GM19372 (cell line): ENCODE data around the gene EYS.

ENCODE experiments used
- ATAC-seq: cut with Tn5 transposase; IDR thresholded peaks from one replicate; pipeline ENCODE4 v1.9.1; 2021; ENCODE audit warnings: mild to moderate bottlenecking, low read depth, moderate library complexity; ENCODE audit not compliant: unreplicated experiment

EYS gene

DNA sequence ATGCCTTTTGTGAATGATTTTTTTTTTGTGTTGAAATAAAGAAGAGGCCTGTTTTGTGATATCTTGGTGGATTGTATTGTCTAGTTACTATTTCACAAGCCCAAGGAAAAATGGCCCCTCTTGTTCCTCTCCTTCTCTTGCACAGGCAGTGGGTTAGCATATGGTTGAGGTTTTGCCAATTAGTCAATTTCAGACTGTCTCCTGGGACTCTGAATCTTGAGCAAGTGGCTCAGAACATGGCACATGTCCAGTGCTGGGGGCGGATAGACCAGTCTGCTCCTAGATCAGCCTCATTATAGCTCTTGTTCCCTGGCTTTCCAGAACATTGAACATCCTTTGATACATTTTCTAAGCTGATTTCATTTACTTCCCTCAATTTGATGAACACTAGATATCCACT, 1482.2 kb downstream of the EYS start:
- no peak for ATAC-seq

DNA sequence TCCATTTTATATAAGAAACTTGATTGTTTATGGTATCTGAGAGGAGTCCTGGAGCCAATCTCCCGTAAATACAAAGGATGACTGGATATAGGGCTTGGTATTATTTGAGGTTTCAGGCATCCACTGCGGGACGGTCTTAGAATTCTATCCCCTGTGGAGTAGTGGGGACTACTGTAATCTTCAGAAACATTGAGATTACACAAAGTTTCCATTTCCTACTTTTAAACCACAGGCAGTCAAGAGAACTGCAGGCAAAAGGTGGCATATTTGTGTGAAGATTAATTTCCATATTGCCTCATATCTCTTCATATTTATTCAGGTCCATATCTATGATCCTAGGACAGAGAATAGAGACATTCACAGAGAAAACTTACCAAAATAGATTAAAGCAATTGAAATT, 1485.2 kb downstream of the EYS start:
- no peak for ATAC-seq

DNA sequence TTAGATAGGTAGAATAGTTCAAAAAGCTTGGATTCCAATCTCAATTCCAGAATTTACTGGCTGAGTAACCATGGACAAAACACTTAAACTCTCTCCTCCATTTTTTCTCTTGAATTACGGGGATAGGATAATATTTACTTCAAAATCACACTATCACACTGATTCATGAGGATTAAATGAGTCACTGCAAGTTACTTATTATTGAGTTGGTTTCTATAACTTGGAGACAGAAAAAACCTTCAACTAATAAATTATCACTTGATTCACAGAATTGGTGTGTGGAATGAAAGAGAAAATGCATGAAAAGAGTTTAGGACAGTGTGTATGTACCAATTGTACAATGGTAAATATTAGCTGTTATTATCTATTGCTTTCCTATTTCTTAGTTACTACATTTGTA, 1486.2 kb downstream of the EYS start:
- no peak for ATAC-seq

DNA sequence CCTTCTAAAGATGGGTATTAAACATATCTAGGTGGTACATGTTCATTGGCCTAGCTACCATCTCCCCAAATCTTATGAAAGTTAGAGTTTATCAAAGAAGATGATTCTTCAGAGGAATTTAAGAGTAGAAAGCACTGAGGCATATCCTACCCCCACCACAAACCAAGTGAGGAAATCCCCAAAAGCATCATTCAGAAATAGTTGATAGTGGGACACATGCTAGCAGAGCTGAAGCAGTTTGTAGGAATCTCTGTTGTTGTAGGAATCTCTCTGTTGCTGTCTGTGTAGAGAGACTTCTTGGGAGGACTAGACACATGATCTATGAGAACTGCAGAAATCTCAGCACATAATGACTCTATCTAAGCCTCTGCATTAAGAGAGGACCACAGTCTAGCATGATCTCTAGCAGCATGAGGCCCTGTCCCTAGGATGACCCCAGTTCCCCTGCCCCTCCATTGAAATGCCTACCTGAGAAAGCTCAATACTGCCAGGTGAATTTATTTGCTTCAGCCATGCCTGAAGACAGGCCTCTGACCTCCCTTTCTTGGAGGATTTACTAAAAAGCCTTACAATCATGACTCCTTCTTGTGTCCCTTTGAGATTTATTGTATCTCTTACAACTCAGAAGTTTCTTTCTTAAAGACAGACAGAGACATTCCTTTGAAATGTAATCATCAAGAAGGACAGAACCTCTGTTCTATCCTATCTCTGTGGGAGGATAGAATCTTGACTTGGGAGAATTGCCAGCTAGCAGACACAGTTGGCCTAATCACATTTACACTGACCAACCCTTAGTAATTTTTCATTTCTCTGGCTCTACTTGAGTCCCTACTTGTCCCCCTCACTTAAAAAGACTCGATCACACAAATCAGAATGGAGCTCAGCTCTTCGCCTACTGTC, 1489.1 kb downstream of the EYS start:
- no peak for ATAC-seq

DNA sequence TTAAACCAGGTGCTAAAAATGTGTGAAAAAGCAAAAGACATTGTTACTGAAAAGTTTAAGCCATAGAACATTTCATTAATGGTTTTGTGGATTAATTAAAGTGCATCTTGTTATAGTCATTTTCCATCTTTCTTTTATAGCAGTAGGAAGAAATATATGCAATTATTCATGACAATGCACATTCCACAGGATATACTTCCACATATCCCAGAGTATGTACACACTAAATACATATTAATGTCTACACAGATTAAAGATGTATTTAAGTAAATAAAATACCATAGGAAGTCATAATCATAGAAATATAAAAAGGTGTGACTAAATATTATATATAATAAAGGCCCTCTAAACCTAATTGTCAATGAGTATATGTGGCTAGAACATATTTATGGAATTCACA, 1492.7 kb downstream of the EYS start:
- ATAC-seq = no peak

DNA sequence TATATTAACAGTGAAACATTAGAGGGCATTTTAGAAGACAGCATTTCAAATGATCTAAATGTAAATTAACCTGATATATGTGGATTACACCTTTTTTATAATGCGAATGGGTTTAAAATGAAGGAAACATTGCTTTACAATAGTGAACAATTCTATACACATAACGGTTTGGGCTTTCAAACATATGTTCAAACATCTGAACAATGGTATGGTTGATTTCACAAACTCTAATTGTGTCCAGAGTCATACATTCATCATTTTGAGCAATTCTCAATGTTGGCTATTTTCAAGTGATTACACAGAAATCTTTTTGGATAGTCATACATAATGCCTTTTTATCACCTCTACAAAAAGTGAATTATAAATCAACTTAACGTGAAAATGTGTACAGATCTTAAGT, 1493.3 kb downstream of the EYS start:
- ATAC-seq = no peak

DNA sequence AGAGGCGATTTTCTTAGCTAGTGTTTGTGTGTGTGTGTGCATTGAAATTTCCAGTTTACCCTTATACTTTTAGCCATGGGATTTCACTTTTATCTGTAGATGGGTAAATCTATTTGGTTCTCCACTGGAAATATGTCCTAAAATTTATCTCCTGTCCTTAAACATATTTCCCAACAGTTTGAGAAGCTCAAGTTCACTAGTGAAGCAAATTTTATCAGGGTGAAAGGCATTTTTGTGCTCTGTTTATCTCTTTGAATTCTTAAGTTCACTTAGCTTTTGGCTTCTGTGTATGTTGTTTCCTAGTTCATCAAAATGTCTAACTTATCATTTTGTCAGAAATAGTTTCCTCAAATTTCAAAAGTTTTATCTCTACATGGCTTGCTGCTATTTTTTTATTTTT, 1509.8 kb downstream of the EYS start:
- ATAC-seq = no peak

DNA sequence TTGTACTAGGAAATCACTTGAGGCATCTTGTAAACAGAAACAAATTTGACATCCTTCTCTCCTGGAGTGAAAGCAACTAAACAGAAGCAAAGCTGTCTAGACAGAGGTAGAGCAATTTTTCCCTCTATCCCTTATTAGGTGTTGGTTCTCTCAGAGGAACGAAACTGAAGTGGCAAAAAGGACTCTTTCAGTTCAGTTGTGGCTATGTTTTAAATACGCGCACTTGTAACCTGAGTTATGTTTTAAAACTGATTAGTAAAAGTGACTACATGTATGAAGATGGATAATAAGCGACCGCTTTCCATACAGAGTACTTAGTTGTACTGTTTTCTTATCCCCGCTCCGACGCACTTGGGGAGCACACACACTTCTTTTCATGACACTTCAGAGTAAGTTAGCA, 1520.4 kb downstream of the EYS start:
- no peak for ATAC-seq

DNA sequence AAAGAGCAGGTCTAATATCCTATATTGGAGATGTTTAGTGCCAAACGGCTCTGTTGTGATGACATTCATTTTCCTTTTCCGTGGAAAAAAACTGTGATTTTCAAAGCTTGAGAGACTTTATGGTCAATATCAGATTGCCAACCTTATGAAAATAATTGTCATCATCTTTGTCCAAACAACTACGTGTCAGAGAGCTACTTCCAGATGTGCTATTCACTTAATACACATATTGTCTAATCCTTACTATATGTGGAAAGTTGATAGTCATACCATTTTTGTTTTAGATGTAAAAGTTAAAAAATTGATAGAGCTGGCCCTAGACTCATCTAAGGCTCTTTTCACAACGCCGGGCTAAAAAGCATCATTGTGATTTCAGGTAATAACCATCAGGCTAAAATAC, 1521.4 kb downstream of the EYS start:
- ATAC-seq = no peak

DNA sequence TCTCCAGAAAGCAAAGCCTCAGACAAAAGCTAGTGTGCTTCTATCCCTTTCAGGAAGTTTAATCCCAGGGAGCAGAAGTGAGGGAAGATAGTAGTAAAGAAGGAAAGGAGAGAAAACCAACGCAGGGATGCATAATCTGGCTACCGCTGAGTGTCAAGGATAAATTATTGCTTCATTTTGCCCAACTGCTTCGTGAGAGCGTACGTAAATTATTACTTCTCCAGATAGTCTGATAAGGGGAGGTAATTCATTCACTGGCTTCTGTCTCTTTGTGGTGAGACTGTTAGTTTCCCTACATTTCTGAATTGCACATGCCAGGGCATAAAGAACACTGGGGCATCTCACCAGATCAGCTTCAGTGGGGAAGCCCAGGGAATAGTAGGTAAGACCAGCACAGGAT, 1531.7 kb downstream of the EYS start:
- ATAC-seq = no peak

DNA sequence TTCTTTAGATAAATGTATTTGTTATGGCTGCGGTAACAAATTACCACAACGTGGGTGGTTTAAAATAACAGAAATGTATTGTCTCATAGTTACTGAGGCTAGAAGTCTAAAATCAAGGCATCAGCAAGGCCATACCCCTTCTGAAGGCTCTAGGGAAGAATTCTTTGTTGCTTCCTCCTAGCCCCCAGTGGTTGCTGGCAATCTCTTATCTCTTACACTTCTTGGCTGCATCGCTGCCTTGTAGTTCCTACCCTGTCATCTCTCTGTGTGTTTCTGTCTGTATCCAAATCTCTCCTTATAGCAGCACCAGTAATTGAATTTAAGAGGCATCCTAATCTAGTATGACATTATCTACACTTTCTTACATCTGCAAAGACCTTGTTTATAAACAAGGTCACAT, 1536.7 kb downstream of the EYS start:
- no peak for ATAC-seq

DNA sequence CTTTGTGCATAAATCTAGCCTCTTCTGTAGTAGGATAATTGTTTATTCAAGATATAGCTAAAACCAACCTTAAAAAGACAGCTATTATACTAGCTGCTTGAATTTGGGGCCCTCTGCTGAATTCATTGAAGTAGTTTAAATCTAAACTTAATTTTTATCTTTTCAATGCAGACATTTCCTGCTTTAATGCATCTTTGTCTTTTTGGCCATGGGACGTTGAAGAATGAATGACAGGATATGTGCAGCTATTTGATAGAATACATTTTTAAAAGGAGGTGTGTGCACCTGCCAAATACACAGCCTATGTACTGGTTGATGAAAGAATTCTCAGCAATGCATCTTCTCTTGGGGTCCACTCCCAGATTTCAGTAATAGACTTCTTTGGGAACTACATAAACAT, 1546.5 kb downstream of the EYS start:
- no peak for ATAC-seq

DNA sequence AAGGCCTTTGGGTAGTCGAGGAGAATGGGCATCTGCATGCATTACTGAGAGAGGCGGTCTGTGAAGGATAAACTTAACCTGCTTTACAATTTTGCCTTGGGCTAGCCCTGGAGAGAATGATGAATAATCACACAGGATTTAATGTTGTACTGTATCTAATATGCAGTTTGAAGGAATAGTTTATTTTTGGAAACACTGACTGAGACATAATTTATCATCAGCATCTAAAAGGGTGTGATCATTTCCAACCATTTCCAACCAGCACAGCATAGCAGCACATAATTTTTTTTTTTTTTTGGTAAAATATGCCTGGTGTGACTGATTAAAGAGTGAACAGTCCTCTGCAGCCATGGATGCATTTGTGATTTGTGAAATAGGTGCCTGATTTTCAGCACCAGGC, 1552.0 kb downstream of the EYS start:
- ATAC-seq = no peak

DNA sequence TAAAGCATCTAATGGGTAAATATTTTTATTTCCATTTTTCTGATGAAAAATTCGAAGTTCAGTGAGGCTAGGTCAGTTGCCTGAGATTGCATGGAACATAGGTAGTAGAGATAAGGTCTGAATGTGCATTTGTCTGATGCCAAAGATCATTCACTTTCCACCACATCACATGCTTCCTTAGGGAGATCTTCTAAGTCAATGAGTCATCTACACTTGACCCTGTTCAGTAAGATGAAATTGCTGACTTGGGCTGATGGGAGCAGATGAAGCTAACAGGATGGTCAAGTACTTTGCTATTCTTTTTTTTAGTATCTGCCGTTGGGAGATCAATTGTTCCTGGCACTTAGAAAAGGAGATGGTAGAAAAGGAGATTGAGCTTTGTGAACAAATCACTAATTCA, 1560.2 kb downstream of the EYS start:
- no peak for ATAC-seq

DNA sequence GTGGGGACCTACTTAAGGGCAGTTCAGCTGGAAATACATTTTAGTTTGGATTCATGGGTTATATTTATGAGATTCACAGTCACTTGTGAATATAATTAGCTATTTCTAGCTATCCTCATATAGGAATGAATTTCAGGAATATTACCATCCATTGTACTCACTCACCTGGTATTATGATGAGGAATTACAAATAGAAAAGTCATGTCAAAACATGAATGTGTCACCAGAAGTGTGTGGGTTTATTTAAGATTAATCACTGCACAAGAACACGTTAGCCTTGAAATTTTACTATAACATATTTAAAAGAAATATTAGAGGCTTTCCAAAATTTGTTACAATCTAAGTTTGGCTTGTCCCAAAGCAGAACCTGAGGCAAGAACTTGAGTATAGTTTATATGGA, 1560.9 kb downstream of the EYS start:
- ATAC-seq = no peak

DNA sequence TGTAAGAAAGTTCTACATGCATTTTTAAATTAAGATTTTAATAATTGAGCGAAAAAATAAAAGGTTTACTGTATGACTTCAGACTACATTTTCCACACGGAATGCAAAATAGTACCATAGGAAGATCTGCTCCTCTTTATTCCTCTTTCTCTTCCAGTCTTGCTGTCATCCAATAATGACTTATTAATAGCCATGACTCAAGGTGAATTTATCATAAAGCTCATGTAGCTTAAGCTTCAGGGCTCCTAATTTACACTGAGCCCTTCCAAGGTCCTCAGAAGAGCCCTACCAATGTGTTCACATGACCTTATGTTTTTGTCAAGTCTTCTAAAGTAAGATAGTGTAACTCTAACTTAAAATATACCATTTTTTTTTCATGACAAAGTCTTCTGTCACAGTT, 1561.4 kb downstream of the EYS start:
- no peak for ATAC-seq

DNA sequence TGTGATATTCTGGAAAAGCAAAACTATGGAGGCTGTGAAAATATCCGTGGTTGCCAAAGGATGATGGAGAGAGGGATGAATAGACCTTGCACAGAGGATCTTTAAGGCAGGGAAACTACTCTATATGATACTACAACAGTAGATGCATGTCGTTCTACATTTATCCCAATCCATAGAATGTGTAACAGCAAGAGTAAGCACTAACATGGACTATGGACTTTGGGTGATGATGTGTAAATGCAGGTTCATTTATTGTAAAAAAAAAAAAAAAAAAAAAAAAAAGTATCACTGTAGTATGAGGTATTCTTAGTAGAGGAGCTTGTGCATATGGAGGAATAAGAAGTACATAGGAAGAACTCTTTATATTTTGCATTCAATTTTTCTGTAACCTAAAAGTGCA, 1563.9 kb downstream of the EYS start:
- no peak for ATAC-seq

DNA sequence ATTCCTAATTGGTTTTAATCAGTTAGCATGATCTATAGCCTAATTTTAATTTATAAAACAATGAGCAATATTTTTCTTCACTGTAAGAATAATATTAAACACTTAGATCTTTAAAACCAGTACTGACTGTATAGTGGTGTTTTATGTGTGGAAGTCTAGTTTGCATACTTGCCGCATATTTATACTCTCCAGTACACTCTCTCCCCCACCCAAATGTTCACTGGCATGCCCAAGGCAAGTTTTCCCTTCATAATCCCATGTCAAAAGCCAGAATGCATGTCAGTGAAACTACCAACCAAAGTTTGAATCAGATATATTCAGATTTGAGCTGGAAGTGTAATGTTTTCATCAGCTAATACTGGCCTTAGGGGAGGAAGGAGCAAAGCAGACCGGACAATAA, 1565.3 kb downstream of the EYS start:
- ATAC-seq = no peak

DNA sequence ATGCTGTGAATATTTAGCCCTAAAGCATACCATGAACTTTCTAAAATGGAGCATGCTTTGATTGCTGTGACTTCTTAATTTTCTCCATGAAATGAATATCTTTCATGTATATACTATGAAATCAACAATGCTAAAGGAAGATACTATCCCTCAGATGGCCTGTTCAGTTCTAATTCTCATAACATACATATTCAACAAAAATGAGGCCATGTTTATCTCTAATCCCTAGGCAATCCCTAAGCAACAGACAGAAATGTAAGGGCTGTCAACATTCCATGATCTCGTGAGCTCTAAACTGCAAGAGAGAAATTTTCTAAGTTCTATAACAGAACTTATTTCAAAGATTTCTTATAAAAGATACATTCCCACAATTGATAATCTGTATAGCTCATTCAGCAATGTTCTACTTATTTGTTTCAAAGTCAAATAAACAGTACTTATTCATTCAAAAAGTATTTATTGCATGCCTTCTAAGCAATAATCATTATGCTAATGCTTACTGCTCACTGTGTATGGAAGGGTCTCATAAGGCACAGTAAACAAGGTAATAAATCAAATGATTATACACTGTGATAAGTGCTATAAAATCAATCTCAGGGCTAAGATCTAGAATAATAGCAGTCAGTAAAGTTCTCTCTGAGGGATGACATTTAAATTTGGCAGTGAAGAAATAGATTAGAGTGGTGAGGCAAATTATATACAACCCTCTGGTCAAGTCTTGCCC, 1578.6 kb downstream of the EYS start:
- ATAC-seq = no peak

DNA sequence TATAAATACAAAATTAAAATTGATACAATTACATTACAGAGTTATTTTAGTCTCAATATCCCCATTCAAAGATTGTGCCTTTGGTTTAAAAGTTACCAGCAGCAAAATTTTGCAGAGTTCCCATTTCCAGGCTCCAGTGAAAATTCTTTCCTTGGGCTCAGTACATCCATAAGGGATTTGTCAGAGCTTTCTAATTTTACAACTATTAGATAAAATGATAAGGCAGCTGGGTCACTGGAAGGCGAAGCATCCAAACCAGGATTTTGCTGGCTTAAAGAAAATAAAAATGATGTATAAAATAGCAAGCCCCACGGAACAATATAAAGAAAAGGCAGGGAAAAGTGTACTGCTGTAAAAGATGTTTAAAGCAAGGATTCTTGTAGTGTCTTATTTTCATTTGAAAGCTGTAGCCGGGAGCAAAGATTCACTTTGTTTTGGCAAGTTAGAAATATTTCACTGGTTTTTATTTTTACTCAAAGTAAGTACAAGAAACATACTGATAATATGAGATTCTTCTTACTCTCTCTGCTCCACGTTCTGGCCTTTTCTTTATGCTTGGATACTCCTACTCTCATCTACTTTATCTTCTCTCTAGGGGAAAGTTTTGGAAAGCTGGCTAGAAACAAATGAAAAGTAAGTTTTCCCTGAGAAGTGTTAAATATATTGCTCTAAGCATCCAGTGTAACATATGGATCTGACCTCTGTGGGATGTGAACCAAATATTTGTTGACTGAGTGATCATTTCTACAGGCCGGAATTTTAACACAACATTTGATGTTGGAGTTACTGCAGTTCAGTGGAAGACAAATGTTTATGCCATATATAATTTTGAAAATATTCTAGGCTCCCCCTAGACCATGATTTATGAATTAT, 1583.0 kb downstream of the EYS start:
- no peak for ATAC-seq

DNA sequence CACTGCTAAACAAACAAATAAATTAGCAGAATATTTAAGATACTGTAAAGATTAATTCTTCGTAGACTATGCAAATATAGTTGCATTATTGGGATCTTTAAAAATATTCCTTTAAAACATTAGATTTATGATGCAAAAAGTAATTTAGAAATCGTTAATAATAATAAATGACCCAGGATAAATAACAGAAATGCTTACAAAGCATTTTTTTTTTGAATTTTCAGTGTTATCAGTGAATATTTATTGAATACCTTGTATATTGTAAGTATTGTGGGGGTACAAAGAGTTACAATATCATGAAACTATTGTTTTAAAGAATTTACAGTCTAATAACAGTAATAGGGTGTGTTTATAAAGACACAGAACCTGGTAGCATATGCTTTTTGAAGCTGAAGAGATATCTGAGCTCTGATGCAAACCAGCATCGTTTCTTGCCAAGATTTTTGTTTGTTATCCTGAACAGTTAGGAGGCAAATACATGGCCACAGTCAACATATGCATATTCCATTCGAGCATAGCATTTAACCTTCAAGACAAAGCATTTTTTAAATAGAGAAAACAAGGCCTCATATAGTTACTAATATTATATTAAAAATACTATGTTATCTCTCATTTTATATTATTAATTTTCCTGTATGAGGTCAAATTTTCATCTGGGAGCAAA, 1584.2 kb downstream of the EYS start:
- no peak for ATAC-seq
